Uterus (tissue), 4 donors: ENCODE measurements around the gene CDT1. TPM values are rescaled to one million over a fixed set of nuclear protein-coding genes. Genes with fewer than 3 reads are reported as not detected.

Experiments
- DNase-seq, 2 donors: peaks; one replicate each; pipeline ENCODE4 v3.0.0-alpha.2; 2019 to 2020
- H3K27ac ChIP-seq, 2 donors: fragments of 200-600 bp; sonication (generic); 1 replicate in 1 of 2; 2 replicates in 1 of 2; pipeline ENCODE4 v1.5.1; 2016 to 2018
- H3K27me3 ChIP-seq, 2 donors: fragments of 200-600 bp; sonication (generic); one replicate each; pipeline ENCODE4 v1.5.1; 2018 to 2019; ENCODE audit warnings: control low read depth in 1 of 2
- H3K36me3 ChIP-seq, 2 donors: fragments of 200-600 bp; sonication (generic); one replicate each; pipeline ENCODE4 v1.5.1; 2019; ENCODE audit warnings: control low read depth in 1 of 2
- H3K4me1 ChIP-seq, 2 donors: fragments of 200-600 bp; sonication (generic); one replicate each; pipeline ENCODE4 v1.5.1; 2018 to 2019; ENCODE audit warnings: control low read depth in 1 of 2
- H3K4me3 ChIP-seq, 2 donors: fragments of 200-600 bp; sonication (generic); 1 replicate in 1 of 2; 2 replicates in 1 of 2; pipeline ENCODE4 v1.5.1; 2018 to 2019; ENCODE audit warnings: mild to moderate bottlenecking in 1 of 2
- H3K9me3 ChIP-seq, 2 donors: fragments of 200-600 bp; sonication (generic); one replicate each; pipeline ENCODE4 v1.5.1; 2019; ENCODE audit warnings: control low read depth in 1 of 2
- POLR2A ChIP-seq, 2 donors: fragments of 450-650 bp; IDR thresholded peaks; one replicate each; pipeline ENCODE4 v1.6.1; 2016; ENCODE audit warnings: antibody characterized with exemption in 2 of 2, mild to moderate bottlenecking in 1 of 2, moderate library complexity in 1 of 2
- intact Hi-C: fragments of 100-400 bp; cut with DNase I; formaldehyde crosslinking; loops from one replicate; pipeline ENCODE4 v1.15.1; 2023; ENCODE audit warnings: low total_unique reads
- total RNA-seq, 4 donors: library from RNA; depleted of rRNA in 3 of 4; stranded (reverse); fragments of >200 nt in 3 of 4; gene quantifications; one replicate each; pipeline versions ENCODE4 v1.1.0 to v1.2.4, GENCODE V29; 2014 to 2023
- TF ChIP-seq, protein P1 (sequence below), 4 experiments: fragments of 200-600 bp in 2 of 4; fragments of 450-650 bp in 2 of 4; sonication (generic) in 2 of 4; IDR thresholded peaks; one replicate each; pipeline ENCODE4 v1.5.1; 2016 to 2019; ENCODE audit warnings: antibody characterized with exemption in 4 of 4, mild to moderate bottlenecking in 2 of 4, moderate library complexity in 1 of 4
- donor health status: DM: yes; HTN: yes; CAD: no.

Gene CDT1
- total RNA-seq, 4 donors from 2014 or later, result 0.34 to 6.6 TPM; not detected in 2

DNA sequence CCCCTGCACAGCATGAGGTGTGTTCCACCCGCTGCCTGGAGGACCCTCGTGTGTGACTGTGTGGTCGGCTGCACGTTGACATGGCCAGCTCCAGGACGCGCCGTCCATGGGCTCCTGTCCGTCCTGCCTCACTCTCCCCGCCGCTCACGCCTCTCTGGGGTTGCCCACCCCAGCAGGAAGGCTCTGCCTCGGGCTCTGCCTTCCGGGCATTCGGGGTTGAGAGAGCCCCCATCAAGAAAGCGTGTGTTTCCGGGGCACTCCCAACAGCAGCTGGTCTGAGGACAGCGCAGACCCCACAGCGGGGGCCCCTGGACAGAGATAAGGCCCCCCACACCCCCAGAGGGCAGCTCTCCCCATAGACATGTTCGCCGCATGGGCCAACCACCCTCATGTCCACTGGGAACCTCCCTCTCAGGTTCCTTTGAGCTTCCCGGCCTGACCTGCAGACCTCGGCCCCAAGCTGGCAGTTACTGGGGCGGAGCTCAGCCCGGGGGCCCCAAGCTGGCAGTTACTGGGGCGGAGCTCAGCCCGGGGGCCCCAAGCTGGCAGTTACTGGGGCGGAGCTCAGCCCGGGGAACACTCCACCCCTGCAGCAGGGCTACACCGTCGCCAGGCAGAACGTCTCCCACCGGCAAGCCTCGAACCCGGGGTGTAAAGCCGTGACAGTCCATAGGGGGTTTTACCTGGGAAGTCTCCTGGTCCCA, 10.2 kb upstream of the CDT1 start:
- Histone ChIP-seq H3K27ac (no peak overlapping the region), H3K9me3 (no peaks in the 10 kb centered on the region), H3K4me3 (no peak overlapping the region), H3K27me3 (peaks cover 0 to 8% of the 10 kb centered on the region in 2 donors), H3K4me1 (no peaks in the 10 kb centered on the region), H3K36me3 (no peaks in the 10 kb centered on the region)
- intact Hi-C loops, result no loop called here
- TF ChIP-seq POLR2A (IDR thresholded peaks at IDR 0.05), result no peak
- TF ChIP-seq, protein P1, sequence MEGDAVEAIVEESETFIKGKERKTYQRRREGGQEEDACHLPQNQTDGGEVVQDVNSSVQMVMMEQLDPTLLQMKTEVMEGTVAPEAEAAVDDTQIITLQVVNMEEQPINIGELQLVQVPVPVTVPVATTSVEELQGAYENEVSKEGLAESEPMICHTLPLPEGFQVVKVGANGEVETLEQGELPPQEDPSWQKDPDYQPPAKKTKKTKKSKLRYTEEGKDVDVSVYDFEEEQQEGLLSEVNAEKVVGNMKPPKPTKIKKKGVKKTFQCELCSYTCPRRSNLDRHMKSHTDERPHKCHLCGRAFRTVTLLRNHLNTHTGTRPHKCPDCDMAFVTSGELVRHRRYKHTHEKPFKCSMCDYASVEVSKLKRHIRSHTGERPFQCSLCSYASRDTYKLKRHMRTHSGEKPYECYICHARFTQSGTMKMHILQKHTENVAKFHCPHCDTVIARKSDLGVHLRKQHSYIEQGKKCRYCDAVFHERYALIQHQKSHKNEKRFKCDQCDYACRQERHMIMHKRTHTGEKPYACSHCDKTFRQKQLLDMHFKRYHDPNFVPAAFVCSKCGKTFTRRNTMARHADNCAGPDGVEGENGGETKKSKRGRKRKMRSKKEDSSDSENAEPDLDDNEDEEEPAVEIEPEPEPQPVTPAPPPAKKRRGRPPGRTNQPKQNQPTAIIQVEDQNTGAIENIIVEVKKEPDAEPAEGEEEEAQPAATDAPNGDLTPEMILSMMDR (IDR thresholded peaks at IDR 0.05), result no peak
- no peak for DNase-seq

DNA sequence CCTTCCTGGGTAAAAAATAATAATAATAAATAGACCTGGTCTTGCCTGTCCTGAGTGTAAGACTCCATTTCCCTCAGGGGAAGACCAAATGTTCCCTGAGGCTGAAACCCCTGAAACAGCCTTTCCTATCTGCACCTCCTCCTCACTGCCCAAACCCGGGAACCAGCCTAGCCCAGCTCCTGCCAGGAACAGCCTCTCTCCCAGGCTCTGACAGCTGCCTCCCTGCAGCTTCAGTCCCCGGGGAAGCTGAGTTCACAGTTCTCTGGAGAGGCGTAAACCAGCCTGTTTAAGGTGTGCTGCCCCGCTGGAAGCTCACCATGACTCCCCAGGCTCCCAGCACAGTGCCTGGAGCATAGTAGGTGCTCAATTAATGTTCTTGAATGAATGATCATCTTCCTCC, 7.3 kb upstream of the CDT1 start:
- DNase-seq, result no peak
- no peak overlapping the region for H3K27ac ChIP-seq
- no peaks in the 10 kb centered on the region for H3K36me3 ChIP-seq
- no peak overlapping the region for H3K4me3 ChIP-seq
- intact Hi-C loops, result no loop called here
- H3K9me3 ChIP-seq, result no peaks in the 10 kb centered on the region
- H3K4me1 ChIP-seq, result no peaks in the 10 kb centered on the region
- TF ChIP-seq, protein P1 (IDR thresholded peaks at IDR 0.05), result no peak
- TF ChIP-seq POLR2A (IDR thresholded peaks at IDR 0.05), result no peak
- peaks cover 0 to 8% of the 10 kb centered on the region in 2 donors for H3K27me3 ChIP-seq

DNA sequence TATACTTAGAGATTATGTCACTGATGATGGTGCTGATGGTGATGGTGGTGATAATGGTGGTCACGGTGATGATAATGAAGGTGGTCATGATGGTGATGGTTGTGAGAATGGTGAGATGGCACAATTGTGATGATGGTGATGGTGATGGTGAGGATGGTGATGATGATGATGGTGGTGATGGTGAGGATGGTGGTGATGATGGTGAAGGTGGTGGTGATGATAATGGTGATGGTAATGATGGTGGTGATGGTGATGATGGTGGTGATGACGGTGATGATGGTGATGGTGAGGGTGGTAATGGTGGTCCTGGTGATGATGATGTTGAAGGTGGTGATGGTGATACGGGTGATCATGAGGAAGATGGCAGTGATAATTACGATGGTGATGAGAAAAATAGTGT, 5.5 kb upstream of the CDT1 start:
- TF ChIP-seq, protein P1 (IDR thresholded peaks at IDR 0.05), result no peak
- TF ChIP-seq POLR2A (IDR thresholded peaks at IDR 0.05), result no peak

DNA sequence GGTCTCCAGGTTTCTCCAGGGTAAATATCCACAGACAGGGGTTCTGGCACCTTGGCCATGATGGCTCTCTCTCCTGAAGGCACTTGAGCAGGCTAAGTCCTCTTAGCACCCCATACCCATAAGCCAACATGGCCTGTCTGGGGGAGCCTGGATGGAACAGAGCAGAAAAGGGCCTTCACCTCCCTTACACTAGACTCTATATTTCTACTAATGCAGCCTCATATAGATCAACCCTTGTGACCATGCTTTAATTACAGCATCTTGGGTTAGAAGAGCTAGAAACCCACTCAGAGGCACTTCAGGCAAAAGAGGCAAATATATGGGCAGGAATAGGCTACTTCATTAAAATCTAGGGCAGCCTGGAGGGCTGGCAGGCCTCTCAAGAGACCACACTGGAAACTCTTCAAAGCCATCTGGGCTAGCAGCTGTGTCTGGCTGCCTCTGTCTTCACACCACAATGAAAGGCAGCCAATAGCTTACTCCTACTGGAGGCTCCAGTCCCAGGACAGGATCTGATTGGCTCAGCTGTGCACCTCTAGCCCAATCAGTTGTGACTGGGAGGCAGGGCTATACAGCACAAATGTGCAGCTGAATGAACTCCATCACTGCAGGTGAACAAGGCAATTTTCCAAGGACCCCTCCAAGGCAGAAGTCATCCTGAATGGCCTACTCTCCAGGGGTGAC, 4.7 kb upstream of the CDT1 start:
- H3K9me3 ChIP-seq, result no peaks in the 10 kb centered on the region
- DNase-seq, result no peak
- H3K27me3 ChIP-seq, result no peaks in the 10 kb centered on the region
- H3K4me3 ChIP-seq, result no peak overlapping the region
- peaks cover 0 to 3% of the 10 kb centered on the region in 2 donors for H3K4me1 ChIP-seq
- TF ChIP-seq POLR2A (IDR thresholded peaks at IDR 0.05), result no peak
- TF ChIP-seq, protein P1 (IDR thresholded peaks at IDR 0.05), result no peak
- H3K27ac ChIP-seq, result no peak overlapping the region
- H3K36me3 ChIP-seq, result no peaks in the 10 kb centered on the region
- intact Hi-C loops, result no loop called here

More for the DNA sequence above, 5.5 kb upstream of the CDT1 start:
- intact Hi-C loops, result no loop called here
- H3K4me3 ChIP-seq, result no peak overlapping the region
- H3K27me3 ChIP-seq, result peaks cover 0 to 7% of the 10 kb centered on the region in 2 donors
- H3K4me1 ChIP-seq, result no peaks in the 10 kb centered on the region
- no peaks in the 10 kb centered on the region for H3K36me3 ChIP-seq
- no peaks in the 10 kb centered on the region for H3K9me3 ChIP-seq
- no peak overlapping the region for H3K27ac ChIP-seq
- no peak for DNase-seq

DNA sequence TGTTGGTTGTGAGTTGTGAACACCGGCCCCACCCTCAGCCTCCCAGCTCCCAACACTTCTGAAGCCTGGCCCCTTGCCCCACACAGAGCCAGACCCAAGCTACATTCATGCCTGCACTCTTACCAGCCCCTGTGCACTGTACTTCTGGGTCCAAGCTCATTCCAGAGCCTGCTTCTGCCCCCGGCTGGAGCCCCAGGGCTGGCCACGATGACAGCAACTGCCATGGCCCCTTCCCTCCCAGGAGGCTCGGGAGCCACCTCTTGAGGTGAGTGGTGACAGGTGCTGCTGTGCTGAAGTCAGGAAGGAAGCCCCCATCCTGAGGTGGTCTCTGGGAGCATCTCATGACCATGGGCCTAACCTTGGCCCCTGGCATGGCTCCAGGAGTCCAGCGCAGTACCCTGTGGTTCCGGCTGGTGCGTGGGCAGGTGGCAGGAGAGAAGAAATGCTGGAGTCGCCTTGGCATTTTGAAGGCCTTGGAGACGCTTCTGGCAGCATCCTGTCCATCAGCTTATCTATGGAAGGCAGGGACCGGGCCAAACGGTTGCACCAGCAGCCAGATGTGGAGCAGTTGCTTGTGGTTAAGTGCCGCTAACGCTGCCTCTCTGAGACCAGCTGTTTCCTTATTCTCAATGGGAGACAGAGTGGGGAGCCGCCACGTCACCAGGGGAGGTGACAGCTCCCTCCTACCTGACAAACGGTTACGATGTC, 3.9 kb upstream of the CDT1 start:
- Histone ChIP-seq H3K4me3 (no peak overlapping the region), H3K27me3 (no peaks in the 10 kb centered on the region), H3K9me3 (no peaks in the 10 kb centered on the region), H3K27ac (no peak overlapping the region), H3K4me1 (peaks cover 0 to 9% of the 10 kb centered on the region in 2 donors), H3K36me3 (no peaks in the 10 kb centered on the region)
- TF ChIP-seq, protein P1 (IDR thresholded peaks at IDR 0.05), result no peak
- TF ChIP-seq POLR2A (IDR thresholded peaks at IDR 0.05), result no peak
- DNase-seq, result no peak
- intact Hi-C loops, result no loop called here
